GM12872 (cell line): ENCODE results near the gene IGSF5.

Source experiments
- CTCF ChIP-seq: IDR thresholded peaks from 3 replicates; pipeline ENCODE4 v1.5.1; 2011; ENCODE audit warnings: low read depth, mild to moderate bottlenecking, low read length, moderate library complexity; ENCODE audit not compliant: insufficient read depth

The IGSF5 gene

GRCh38 chr21:39781331-39781730 is 36.3 kb downstream of the IGSF5 start:
- no peak for TF ChIP-seq CTCF

GRCh38 chr21:39788383-39788782 is 43.4 kb downstream of the IGSF5 start:
- no peak for TF ChIP-seq CTCF

GRCh38 chr21:39796466-39796865 is 51.5 kb downstream of the IGSF5 start:
- TF ChIP-seq CTCF = no peak

- TF ChIP-seq CTCF = no peak
These were observed 54.2 kb downstream of the IGSF5 start for GRCh38 chr21:39799178-39799577.

GRCh38 chr21:39800311-39800710 is 55.3 kb downstream of the IGSF5 start:
- TF ChIP-seq CTCF = no peak

- TF ChIP-seq CTCF = no peak
These were observed 57.2 kb downstream of the IGSF5 start for GRCh38 chr21:39802217-39802616.

- TF ChIP-seq CTCF = no peak
These were observed 58.4 kb downstream of the IGSF5 start for GRCh38 chr21:39803393-39803792.

- TF ChIP-seq CTCF = no peak
These were observed 59.3 kb downstream of the IGSF5 start for GRCh38 chr21:39804240-39804639.
